Nucleus accumbens (tissue), 56 donors: Measurements from ENCODE around the gene PACC1.
A peak's percentile ranks its signal among the peaks of the same experiment; 100 is the strongest.
"Not testable (repeated sequence)": the region's sequence is repeated elsewhere in the genome, so short reads cannot be mapped to it uniquely, and the experiment has no call there.

Source experiments
- DNase-seq, 56 donors: peaks; one replicate each; lab custom pipeline; 2025; lab: John Stamatoyannopoulos, UW

Gene PACC1

DNA sequence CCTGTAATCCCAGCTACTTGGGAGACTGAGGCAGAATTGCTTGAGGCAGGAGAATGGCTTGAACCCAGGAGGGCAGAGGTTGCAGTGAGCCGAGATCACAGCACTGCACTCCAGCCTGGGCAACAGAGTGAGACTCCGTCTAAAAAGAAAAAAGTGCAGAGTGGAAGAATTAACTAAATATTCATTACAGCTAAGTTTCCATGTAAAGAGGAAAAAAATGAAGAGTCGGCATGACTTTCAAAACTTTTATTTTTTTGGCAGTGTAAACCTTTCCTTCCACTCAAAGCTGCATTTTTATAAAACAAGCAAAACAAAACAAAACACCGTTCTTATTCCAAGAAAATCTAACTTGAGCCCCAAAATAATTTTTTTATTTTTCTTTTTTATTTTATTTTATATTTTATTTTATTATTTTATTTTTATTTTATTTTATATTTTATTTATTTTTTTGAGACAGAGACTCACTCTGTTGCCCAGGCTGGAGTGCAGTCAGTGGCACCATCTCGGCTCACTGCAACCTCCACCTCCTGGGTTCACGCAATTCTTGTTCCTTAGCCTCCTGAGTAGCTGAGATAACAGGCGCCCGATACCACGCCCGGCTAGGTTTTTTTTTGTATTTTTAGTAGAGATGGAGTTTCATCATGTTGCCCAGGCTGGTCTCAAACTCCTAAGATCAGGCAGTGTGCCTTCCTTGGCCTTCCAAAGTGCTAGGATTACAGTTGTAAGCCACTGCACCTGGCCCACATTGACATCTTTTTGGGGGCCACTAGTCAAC is 62.9 kb downstream of the PACC1 start:
- no peak for DNase-seq

DNA sequence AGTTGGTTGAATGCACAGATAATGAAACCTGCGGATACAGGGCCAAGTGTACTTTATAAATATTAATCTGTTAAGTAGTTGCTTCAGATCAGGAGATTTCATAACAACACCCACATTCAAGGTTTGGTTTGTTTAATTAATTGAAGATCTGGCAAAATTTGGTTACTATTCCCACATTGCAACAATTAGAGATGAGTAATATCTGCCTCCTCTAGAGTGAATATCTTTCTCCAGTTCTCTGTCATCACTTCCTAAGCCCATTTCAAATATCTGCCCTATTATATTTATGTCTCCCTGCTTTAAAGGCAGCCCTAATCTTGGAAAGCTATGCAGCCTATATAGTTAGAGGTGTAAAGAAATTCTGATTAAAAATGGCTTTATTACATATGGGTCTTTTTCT is 68.1 kb downstream of the PACC1 start:
- DNase-seq, result no peak

DNA sequence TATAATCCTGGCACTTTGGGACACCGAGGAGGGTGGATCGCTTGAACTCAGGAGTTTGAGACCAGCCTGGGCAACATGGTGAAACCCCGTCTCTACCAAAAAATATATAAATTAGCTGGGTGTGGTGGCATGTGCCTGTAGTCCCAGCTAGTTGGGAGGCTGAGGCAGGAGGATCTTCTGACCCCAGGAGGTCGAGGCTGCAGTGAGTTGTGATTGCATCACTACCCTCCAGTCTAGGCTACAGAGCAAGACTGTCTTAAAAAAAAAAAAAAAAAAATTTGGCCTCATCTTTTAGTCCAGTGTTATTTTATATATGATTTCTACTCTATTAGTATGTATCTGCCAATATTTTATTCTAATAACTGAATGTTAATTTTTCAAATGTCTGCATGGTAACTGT is 69.8 kb downstream of the PACC1 start:
- DNase-seq, result no peak

DNA sequence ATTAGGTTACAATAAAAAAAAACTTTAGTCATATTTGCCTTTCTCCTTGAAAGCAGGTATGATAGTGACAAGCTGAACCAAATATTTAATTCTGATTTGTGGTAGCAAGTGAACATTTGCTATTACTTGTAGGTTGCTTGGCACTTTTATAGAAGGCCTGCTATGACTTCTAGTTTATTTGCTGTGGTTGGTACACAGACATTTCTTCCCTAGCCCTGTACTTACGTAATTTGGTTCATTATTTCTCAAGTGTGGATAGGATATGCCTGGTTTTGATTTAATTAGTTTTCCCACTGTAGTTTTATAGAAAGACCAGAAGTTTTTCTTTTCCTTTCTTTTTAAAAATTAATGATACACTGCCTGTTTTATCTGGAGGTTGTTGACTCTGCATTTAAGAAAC is 73.6 kb downstream of the PACC1 start:
- no peak for DNase-seq

DNA sequence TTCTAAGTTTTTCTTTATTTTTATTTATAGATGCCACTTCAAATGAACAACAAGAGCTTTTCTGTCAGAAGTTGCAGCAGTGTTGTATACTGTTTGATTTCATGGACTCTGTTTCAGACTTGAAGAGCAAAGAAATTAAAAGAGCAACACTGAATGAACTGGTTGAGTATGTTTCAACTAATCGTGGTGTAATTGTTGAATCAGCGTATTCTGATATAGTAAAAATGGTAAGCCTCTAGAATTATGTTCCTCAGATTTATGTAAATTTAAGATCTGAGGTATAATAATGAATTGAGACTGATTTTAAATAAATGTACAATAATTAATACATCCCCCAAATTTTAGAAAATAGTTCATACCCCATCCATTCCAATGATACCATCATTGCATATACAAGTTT is 85.6 kb downstream of the PACC1 start:
- DNase-seq, result no peak

DNA sequence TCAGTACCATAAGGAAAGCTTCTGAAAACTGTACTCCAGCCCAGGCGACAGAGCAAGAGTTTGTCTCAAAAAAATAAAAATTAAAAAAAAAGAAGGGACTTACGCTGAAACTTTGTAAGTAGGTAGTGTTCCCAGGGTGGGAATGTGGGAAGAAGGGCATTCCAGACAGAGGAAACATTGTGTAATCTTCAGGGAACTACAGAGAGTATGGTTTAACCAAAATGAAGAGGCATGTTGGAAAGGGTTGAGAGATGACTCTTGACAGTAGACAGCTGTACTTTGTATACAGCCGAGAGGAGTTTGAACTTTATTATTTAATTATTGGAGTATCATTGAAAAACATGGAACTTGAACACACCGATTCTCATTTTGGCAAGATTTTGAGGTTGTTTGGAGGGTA is 86.4 kb downstream of the PACC1 start:
- DNase-seq, result no peak

DNA sequence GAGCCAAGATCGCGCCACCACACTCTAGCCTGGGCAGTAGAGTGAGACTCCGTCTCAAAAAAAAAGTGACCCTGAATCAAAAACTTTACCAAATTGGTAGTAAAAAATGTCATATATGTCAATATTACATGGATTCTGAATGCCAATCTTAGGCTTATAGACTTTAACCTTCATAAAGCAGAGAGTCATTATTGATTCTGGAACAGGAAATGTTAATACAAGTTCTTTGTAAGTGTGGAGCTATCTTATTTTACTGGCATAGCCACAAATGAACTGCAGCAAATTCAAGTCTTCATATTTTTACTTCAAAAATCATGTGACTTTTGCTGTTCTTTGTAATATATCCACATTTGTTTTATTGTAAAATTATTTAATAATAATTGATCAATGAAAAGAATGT is 88.1 kb downstream of the PACC1 start:
- DNase-seq, result no peak

DNA sequence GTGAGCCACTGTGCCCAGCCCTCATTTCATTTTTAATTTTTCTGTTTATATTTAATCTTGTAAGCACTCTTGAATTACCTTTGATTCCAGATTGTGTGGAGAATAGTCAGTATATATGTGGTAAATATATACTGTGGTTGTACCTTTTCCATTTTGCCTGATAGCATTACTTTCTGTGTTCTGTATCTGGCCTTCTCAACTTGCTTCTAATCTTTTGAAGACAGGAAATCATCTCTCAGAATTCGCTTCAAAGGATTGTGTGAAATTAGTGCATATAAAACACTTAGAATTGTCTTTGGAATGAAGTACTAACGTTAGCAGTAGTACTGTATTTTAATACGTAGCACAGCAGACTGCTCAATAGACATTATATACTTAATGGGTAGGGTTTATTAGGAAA is 91.6 kb downstream of the PACC1 start:
- DNase-seq, result no peak

DNA sequence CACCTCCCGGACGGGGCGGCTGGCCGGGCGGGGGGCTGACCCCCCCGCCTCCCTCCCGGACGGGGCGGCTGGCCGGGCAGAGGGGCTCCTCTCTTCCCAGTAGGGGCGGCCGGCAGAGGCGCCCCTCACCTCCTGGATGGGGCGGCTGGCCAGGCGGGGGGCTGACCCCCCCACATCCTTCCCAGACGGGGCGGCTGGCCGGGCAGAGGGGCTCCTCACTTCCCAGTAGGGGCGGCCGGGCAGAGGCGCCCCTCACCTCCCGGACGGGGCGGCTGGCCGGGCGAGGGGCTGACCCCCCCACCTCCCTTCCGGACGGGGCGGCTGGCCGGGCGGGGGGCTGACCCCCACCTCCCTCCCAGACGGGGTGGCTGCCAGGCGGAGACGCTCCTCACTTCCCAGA is 93.7 kb downstream of the PACC1 start:
- DNase-seq, result not testable (repeated sequence)

DNA sequence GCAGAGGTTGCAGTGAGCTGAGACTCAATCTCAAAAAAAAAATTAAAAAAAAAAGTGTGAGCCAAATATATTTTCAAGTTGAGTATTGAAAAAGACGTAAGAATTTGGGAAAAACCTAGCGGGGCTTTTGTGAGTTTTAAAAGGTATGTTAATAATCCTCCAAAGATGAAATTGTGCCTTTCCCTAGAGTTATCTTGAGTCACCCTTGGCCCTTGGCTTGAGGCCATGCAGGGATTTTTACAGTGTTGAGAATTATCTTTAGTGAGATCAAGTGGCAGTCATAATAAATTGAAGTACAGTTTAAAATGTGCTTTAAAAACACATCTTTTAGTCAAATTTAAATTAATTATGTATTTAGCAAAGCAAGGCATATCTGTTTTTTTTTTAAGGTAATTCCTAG is 96.8 kb downstream of the PACC1 start:
- no peak for DNase-seq

DNA sequence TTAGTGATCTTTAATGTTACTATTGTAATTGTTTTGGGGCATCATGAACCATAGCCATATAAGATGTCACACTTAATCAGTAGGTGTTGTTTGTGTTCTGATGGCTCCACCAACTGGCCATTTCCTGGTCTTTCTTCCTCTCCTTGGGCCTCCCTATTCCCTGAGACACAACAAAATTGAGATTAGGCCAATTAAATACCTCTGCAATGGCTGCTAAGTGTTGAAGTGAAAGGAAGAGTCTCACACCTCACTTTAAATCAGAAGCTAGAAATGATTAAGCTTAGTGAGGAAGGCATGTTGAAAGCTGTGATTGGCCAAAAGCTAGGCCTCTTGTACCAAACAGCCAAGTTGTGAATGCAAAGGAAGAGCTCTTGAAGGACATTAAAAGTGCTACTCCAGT is 98.8 kb downstream of the PACC1 start:
- peak in 9 of 56 donors; percentile 2 to 31 (median 3) for DNase-seq

DNA sequence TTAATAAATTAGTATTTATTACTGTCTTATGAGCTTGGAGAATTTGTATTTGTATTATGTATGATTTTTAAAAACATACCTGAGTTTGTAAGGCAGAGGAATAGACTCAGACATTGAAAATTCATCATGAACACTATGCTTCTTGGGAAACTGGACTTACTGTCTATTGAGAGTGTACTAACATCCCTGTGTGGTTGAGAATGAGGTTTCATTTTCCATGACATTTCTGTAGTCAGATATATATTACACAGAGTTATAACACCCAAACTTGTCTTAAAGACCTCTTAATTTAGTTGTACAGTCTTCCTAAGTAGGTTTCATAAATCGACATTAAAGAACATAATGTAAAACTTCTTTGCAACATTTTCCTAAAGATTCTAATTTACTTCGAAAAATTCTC is 99.5 kb downstream of the PACC1 start:
- DNase-seq, result no peak
